HepG2 (cell line): Measurements from ENCODE around the gene ITIH3. TPM values are rescaled to one million over a fixed set of nuclear protein-coding genes. Genes with fewer than 3 reads are reported as not detected.
A peak's percentile ranks its signal among the peaks of the same experiment; 100 is the strongest.

Experiments used
- ARID5B ChIP-seq: IDR thresholded peaks from 2 replicates; pipeline ENCODE4 v1.4.0; 2020; ENCODE audit warnings: mild to moderate bottlenecking, missing genetic modification reagents
- CCDC6 ChIP-seq: sonication (generic); formaldehyde crosslinking; IDR thresholded peaks from 2 replicates; pipeline ENCODE4 v1.8.1; 2022; ENCODE audit warnings: mild to moderate bottlenecking, missing genetic modification reagents, moderate library complexity
- CENPT ChIP-seq: sonication (generic); formaldehyde crosslinking; IDR thresholded peaks from 2 replicates; pipeline ENCODE4 v1.8.0; 2022; ENCODE audit warnings: low read depth, mild to moderate bottlenecking, moderate library complexity, missing genetic modification reagents
- HNRNPH1 ChIP-seq: fragments of 200-400 bp; formaldehyde crosslinking; optimal IDR thresholded peaks from 2 replicates; pipeline ENCODE3; 2017; ENCODE audit warnings: mild to moderate bottlenecking, low read depth, low read length
- KMT2A ChIP-seq: sonication (generic); formaldehyde crosslinking; IDR thresholded peaks from 2 replicates; pipeline ENCODE4 v1.4.0; 2020; ENCODE audit warnings: missing genetic modification reagents
- MTA3 ChIP-seq: sonication (generic); formaldehyde crosslinking; IDR thresholded peaks from 2 replicates; pipeline ENCODE4 v1.4.0; 2020; ENCODE audit warnings: missing genetic modification reagents
- NCOA1 ChIP-seq: sonication (generic); formaldehyde crosslinking; IDR thresholded peaks from 2 replicates; pipeline ENCODE4 v1.9.0; 2021; ENCODE audit warnings: missing genetic modification reagents
- NKX3-1 ChIP-seq: sonication (generic); formaldehyde crosslinking; IDR thresholded peaks from 2 replicates; pipeline ENCODE4 v1.5.0; 2020; ENCODE audit warnings: missing genetic modification reagents
- PAXIP1 ChIP-seq: sonication (generic); formaldehyde crosslinking; conservative IDR thresholded peaks from 2 replicates; pipeline ENCODE4 v1.4.0; 2020; ENCODE audit warnings: mild to moderate bottlenecking, missing genetic modification reagents, moderate library complexity
- PITX1 ChIP-seq: sonication (generic); formaldehyde crosslinking; IDR thresholded peaks from 2 replicates; pipeline ENCODE4 v1.5.1; 2020; ENCODE audit warnings: mild to moderate bottlenecking, missing genetic modification reagents
- RAD51 ChIP-seq: fragments of 450-650 bp; IDR thresholded peaks from 2 replicates; pipeline ENCODE4 v1.6.1; 2016; ENCODE audit warnings: borderline replicate concordance
- RARA ChIP-seq: IDR thresholded peaks from 2 replicates; pipeline ENCODE4 v1.6.1; 2016; ENCODE audit warnings: missing genetic modification reagents, missing compliant biosample characterization
- RBFOX2 ChIP-seq: fragments of 200-400 bp; formaldehyde crosslinking; IDR thresholded peaks from 2 replicates; pipeline ENCODE4 v1.6.1; 2017; ENCODE audit warnings: low read depth, mild to moderate bottlenecking, low read length
- RFX5 ChIP-seq: IDR thresholded peaks from 2 replicates; pipeline ENCODE4 v1.6.1; 2011; ENCODE audit warnings: low read depth, low read length, improper control_type of control experiment
- RXRB ChIP-seq: IDR thresholded peaks from 2 replicates; pipeline ENCODE4 v1.6.1; 2016; ENCODE audit warnings: borderline replicate concordance, missing genetic modification reagents, missing compliant biosample characterization
- SALL1 ChIP-seq: sonication (generic); formaldehyde crosslinking; IDR thresholded peaks from 2 replicates; pipeline ENCODE4 v1.8.0; 2022; ENCODE audit warnings: mild to moderate bottlenecking, missing genetic modification reagents
- YEATS4 ChIP-seq: sonication (generic); formaldehyde crosslinking; IDR thresholded peaks from 2 replicates; pipeline ENCODE4 v1.4.0; 2020; ENCODE audit warnings: missing genetic modification reagents, borderline replicate concordance
- ZFP36L2 ChIP-seq: sonication (generic); formaldehyde crosslinking; IDR thresholded peaks from 2 replicates; pipeline ENCODE4 v1.4.0; 2020; ENCODE audit warnings: missing genetic modification reagents
- ZFX ChIP-seq: sonication (generic); formaldehyde crosslinking; IDR thresholded peaks from 2 replicates; pipeline ENCODE4 v1.4.0; 2020; ENCODE audit warnings: mild to moderate bottlenecking, low read depth, missing genetic modification reagents, moderate library complexity
- ZNF562 ChIP-seq: sonication (generic); formaldehyde crosslinking; IDR thresholded peaks from 2 replicates; pipeline ENCODE4 v1.8.0; 2022; ENCODE audit warnings: missing genetic modification reagents, borderline replicate concordance
- polyA plus RNA-seq, 8 experiments: library from polyadenylated mRNA; depleted of rRNA in 3 of 8; stranded (reverse) in 7 of 8; unstranded in 1 of 8; fragments of >200 nt; fragmentation: Illumina TruSeq in 4 of 8; extraction: Trizol in 4 of 8; gene quantifications; 2 replicates each; pipeline versions ENCODE4 v1.2.1 to v1.2.3, GENCODE V29; 2011 to 2016; ENCODE audit warnings: low read depth in 4 of 8, missing spikeins in 1 of 8, mixed read lengths in 1 of 8; ENCODE audit not compliant: insufficient read depth in 1 of 8
- total RNA-seq, 5 experiments: library from RNA; depleted of rRNA; stranded (reverse); fragments of >200 nt; fragmentation: Illumina TruSeq; extraction: Trizol; gene quantifications; 2 replicates each; pipeline ENCODE4 v1.2.3, GENCODE V29; 2016; ENCODE audit warnings: low read depth in 1 of 5
- TF ChIP-seq, protein P1 (sequence below): sonication (generic); formaldehyde crosslinking; IDR thresholded peaks from 2 replicates; pipeline ENCODE4 v1.8.1; 2023; ENCODE audit warnings: mild to moderate bottlenecking, missing genetic modification reagents

The ITIH3 gene
- total and polyA plus RNA-seq, 2 of the 13 experiments (the other 11 are each of a cell fraction or from before 2014, with no cell fraction given) = 105 to 632 TPM

GRCh38 chr3:52777127-52777958, 17.3 kb upstream of the ITIH3 start, which contains the start of gene ITIH1 (continued):
- TF ChIP-seq PAXIP1 (CRISPR knock-in tag) (peak; percentile 76), NCOA1 (CRISPR knock-in tag) (no peak), RFX5 (no peak), ZFP36L2 (CRISPR knock-in tag) (no peak), RARA (CRISPR knock-in tag) (0 out of 2 replicates have a peak, but pooled peaks have one; percentile 16), KMT2A (CRISPR knock-in tag) (no peak), YEATS4 (CRISPR knock-in tag) (no peak), ZNF562 (CRISPR knock-in tag) (no peak), PITX1 (CRISPR knock-in tag) (peak; percentile 51; the same call in 1 of the 2 replicates), RXRB (CRISPR knock-in tag) (peak; percentile 31; the same call in 1 of the 2 replicates), SALL1 (CRISPR knock-in tag) (peak; percentile 71), ZFX (CRISPR knock-in tag) (peak; percentile 22; the same call in 1 of the 2 replicates), MTA3 (CRISPR knock-in tag) (no peak), CCDC6 (CRISPR knock-in tag) (no peak), NKX3-1 (CRISPR knock-in tag) (no peak), CENPT (CRISPR knock-in tag) (no peak), RBFOX2 (no peak), HNRNPH1 (no peak), ARID5B (0 out of 2 replicates have a peak, but pooled peaks have one; percentile 17), RAD51 (no peak)
- TF ChIP-seq, protein P1, sequence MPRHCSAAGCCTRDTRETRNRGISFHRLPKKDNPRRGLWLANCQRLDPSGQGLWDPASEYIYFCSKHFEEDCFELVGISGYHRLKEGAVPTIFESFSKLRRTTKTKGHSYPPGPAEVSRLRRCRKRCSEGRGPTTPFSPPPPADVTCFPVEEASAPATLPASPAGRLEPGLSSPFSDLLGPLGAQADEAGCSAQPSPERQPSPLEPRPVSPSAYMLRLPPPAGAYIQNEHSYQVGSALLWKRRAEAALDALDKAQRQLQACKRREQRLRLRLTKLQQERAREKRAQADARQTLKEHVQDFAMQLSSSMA = no peak
